NCI-H2196 (cell line): ENCODE measurements around the gene CISH.

Experiments
- DNase-seq: peaks from one replicate; lab custom pipeline; 2025; ENCODE audit not compliant: unreplicated experiment; lab: John Stamatoyannopoulos, UW

Gene CISH

DNA sequence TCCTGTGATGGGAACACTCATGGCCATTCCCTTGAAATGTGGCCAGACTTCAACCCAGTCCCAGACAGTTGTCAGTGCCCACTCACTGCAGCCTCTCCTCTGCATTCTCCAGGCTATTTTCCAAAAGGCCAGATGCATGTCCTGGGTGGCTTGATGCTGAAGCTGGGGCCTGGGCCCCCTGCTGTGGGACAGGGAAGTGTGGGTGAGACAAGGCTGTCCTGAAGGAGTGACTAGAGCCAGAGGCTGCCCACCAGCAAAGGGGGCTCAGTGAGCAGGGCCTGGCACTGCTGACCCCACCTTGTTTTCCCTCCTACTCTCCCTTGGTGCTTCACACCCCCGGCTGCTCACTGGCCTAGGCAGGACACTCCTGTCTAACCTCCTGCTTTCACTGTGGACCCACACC, 11.9 kb downstream of the CISH start:
- DNase-seq = no peak

DNA sequence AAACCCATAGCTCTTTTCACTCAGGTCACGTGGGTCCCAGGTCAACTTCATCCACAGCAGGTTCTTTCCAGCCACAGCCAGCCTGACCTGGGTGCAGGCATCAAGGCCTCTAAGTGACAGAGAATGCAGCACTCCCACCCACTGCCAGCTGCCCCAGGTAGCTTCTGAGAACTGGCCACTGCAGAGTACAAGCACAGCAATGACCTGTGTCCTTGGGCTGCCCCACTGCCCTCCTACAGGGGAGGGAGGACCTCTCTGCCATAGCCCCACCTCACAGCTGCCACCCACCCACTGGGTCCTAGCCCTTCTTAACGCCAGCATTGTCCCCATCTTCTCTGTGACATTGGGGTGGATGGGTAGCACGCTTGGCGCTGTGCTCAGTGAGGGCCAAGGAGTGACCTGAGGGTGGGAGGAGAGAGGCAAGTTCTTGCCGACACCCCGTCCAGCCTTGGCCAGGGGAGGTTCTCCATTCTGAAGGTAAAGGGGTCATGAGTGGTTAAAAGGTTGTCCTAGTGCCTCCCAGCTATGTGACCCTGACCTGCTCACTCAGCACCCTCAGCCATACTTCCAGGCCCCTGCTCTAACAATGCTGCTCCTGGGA, 12.4 kb downstream of the CISH start:
- DNase-seq = no peak

DNA sequence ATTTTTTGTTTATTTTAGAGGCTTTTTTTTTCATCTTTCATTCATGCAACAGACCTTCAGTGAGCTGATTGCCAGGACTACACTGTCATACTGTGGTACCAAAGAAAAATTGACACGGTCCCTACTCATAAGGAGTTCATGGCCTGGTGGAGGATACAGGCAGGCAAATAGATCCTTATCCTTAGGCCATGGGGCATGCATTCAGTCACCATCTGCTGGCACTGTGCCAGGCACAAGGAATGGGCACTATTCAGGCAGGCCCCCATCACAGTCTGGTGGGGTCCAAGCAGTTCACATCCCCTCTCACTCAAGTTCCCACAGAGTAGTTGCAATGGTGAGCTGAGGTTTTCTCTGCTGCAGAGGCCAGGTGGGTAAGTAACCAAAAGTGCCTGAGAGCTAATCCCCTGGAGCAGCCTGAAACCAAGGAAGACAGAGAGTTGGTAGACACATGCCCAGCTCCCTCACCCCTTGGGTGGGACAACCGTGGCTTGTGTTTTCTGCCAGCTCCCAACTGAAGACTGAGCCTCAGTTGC, 17.3 kb downstream of the CISH start:
- DNase-seq = no peak

DNA sequence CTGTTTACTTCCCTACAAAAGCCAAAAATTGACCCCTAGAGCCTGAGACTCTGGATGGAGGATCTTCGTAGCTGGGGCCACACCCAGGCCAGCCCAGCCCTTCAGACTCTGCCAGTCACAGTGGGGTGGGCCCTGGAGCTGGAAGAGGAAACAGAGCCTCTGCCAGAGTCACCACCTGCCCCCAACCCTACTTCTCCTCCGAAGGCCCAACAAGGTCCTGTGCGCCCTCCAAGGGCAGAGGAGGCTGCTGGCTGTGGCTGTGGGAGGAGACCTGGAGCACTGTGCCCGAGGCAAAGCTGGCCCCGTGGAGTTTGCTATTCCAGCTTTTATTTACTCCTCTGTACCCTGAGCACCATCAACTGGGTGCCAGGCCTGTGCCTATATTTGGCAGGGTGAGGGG, 19.0 kb downstream of the CISH start:
- DNase-seq = no peak

DNA sequence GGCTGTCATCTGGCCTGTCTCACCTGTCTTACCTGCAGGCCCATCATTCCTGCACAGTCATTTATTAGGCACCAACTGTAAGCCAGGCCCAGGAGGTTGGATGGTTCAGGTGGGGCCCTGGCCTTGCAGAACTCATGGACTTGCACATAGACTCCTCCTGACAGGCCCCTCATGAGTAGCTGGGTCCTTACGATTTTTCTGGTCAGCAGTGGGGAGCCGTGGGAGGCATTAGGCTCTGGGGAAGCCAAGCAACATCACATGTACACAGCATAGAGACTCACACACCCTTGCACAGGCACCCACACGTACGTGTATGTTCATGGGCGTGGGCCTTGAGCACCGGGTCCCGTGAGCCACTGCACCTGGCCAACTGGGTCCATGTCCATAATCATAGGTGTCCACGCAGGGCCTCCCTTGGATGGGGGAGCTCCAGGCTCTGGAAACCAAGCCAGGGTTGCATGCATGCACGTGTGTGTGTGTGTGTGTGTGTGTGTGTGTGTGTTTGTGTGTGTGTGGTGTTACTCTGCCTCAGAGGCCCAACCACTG, 20.3 kb downstream of the CISH start:
- no peak for DNase-seq

DNA sequence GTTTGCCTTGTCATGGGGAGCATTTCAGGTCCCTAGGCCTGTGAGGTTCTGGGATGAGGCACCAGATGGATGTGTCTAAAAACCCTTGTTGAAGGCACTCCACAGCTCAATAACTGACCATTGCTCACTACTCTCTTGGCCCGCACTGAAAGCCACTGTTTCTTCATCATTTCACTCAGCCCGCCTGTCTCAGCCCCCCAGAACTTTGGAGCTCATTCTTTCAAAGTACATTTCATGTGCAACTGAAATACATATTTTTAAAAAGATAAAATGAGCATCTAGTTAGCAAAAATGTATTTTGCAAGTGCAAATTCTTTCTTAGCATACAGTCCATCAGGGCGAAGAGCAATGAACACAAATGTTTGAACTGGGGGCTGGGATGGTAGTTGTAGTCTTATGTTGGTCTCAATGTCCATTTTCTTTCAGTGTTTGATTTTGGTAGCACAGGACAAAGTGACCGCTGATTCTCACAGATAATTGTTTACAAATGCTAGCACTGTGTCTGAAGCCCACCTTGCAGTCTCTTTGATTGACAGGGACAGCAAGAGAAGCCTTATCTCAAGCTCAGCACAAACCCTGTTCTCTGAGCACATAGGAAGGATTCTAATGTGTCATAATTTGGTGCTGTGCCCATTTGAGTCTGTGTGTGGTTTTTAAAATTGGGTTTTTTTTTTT, 22.7 kb downstream of the CISH start:
- DNase-seq = no peak

DNA sequence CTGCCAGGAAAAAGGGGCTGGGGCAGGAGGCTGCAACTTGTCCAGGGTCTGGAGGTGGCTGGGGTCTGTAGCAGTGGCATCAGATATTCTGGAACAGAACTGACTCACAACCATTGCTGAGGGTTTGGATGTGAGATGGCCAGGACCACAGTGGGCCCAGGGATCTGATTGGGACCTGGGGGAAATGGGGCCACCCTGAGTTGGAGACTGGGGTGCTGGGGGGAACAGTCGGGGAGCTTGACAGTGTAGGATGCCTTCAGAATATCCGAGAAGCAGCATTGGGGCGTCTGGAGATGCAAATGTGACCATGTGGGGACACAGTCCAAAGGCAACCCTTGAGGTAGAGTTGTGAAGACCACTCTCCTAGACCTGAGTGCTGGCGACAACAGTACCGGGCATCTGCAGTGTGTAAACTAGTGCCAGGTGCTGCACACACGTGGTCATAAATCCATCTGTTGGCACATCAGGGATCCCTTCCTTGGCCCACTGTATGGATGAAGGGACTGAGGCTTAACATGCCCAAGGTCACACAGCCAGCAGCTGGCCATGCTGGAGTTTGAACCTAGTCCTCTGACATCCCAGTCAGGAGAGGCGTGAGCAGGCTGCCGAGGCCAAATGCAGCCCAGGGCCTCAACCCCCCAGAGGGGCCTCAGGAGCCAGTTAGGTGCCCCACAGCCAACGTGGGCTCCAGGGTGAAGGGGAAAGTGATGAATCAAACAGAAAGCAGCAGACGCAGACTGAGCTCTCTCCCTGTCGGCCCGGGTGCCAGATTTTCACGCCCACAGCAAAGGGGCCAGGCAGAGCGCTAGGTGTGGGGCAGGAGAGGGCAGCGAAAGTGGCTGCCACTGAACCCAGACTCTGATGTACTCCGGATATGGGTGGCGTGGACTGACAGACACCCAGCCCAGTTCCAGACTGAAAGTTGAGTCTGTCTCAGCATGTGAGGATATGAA, 23.5 kb downstream of the CISH start:
- DNase-seq = no peak

DNA sequence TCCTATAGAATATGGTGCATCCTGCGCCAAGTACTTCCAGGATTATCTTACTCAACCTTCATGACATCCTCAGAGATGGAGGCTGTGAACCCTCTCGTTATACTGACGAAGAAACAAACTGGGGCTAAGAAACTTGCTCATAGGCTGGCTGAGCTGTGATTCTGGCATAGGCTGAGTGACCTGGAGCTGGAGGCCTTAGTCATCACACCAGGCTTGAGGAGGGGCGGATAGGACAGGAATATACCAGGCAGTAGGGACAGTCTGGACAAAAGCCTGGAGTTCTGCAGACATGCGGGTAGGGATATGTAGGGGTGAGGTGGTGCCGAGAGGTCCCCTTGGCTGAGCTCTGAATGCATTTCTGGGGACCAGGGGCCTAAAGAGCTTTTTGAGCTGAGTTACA, 24.2 kb downstream of the CISH start:
- DNase-seq = no peak

DNA sequence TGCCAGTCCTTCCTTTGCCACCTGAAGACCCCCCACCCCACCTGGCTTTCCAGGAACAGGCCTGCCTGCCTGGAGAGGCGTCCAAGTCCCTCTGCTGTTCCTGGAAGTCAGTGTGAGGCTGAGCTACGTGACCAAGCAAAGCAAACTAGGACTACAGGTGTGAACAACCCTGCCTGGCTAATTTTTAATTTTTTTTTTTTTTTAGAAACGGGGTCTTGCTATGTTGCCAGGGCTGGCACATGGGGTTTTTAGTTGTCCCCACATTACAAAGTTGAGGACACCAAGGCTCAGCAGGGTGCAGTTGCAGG, 24.9 kb downstream of the CISH start:
- DNase-seq = no peak

DNA sequence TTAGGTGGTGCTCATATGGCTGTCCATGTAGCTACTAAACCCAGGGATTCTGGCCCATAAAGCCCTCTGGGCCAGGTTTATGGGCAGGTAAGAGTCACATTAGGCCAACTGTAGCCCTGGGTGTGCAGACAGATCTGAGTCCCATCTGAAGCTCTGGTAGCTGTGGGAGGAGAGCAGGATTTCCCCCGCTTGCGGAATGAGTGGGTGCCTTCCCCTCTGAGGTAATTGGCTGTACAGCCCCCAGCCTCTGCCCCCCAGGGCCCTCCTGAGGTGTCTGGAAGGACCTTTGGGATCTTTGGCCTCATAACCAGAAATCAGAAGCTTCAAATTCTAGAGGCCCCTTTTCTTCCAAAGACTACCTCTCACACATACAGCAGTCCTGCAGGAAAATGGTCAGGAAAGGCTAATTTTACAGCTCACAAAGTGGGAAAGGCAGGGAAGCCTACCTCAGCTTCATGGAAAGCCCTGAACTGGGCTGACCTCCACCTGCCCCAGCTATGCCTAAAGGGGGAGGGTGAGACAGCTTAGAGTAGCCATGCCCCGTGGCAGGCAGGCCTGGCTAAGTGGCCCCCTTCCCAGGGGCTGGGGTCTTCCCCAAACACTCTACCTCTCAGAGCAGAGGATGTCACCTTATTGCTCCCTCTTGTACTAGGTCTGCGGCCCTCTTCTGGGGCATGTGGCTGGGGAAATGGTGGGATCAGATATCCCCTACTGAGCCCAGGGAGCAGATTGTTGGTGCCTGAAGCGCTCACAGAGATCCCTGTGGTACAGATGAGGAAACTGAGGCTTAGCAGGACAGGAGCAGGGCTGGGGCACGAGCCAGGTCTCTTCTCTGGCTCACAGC, 25.4 kb downstream of the CISH start:
- no peak for DNase-seq

DNA sequence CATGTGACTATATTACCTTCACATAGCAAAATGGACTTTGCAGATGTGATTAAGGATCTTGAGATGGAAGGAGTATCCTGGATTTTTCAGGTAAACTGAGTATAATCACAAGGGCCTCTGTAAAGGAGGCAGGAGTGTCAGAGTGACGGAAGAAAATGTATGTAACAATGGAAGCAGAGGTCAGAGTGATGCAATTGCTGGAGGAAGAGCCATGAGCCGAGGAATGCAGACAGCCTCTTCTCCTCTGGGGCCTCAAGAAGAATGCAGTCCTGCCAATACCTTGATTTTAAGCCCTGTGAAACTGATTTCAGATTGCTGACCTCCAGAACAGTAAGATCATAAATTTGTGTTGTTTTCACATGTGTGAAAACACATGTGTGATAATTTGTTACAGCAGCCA, 27.2 kb downstream of the CISH start:
- DNase-seq = no peak

DNA sequence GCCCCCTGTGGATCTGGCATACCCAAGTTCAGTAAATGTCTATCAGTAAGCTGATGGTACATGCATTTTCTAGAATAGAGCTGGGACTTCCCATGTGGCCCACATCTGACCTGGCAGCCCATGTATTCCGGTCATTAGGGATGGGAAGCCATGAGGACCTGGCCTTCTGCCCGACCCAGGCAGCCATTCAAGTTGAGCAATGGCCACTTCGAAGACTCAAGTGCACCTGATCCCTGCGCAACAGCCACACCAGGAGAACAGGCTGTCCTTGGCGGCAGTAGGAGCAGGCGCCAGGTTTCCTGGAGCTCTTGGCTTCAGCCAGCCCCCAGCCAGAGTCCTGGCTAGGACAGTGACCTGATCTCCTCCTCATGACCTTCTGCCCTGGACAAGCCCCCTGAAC, 27.7 kb downstream of the CISH start:
- peak; percentile 72 for DNase-seq

DNA sequence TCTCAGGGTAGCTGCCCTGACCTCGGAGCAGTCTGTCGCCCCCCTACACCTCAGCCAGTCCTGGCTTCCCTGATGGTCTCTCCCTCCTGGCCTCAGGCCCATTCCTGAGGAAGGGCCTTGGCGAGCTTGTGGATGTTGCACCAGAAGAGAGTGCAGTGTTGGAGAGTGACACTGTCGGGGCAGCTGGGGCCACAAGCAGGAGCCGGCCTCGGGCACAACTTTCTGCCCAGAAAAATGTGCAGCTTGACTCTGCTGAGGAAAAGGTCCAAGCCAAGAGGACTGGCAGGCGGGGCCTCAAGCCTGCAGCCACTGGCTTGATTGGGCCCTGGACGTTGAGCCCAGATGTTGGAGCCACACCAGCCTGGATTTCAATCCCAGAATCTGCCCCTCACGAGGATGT, 29.5 kb downstream of the CISH start:
- no peak for DNase-seq

DNA sequence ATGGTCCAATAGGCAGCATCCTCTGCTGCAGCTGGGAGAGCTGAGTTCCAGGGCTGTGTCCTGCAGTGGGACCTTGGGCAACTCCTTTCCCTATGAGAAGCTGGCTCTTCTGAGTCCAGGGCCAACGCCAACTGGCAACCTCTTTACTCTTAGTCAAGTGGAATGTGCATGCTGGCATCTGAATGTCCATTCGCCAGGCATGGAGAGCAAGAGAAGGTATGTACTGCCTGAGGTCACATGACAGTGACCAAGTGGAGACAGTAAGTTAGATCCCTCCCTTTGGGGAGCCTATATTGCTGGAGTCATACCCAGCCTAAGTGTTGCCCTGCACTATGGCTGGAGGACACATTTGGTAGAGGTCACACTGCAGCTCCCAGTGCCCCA, 30.1 kb downstream of the CISH start:
- DNase-seq = no peak

DNA sequence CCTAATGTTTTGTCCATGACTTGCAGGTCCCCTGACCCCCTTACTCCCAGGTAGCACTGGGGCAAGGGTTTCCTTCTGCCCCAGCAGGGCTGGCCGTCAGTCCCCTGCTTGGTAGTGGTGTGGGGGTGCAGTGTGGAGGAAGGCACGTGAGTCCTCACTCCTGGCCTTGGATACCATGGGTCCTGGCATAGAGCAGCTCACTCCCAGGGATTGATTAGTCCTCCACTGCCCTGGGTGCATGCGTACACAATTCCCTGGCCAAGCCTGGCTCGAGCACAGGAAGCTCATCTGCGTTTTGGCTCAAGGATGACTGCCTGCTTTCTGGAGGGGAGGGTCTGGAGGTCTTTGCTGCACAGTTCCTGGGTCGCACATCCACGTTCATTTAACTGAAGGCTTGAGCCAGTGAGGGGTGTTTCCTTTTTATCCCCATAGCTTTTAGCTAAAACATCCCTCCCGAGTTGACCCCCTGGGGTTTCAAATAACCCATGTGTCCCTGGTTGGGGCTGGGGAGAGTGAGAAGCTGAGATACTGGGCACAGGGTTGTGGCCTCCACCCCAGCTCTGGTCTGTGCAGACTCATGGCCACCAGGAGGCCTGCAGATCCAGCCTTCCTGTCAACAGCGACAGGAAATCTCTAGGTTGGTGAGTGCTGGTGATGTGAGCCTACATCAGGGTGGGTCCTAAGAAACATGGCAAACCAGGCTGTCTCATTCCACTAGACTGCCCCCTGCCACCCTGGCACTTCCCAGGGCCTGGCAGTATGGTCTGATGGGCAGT, 30.7 kb downstream of the CISH start:
- DNase-seq = no peak

DNA sequence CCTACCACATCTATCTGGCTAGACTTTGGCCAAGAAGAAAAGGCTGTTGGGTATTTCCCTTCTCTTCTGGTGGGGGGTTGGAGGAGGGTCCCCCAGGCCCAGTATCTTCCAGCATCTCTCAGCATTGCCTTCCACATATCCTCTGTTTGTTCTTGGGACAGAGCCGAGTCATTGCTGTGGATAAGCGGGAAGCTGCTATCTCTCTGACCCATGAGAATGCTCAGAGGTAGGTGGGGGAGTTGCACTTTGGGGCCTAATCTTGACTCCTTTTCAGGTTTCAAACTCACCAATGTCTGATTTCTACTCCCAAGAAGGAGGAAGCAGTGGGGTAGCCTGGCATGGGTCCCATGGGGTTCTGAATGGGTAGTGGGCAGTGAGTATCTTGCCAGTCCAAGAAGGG, 34.2 kb downstream of the CISH start:
- DNase-seq = no peak

DNA sequence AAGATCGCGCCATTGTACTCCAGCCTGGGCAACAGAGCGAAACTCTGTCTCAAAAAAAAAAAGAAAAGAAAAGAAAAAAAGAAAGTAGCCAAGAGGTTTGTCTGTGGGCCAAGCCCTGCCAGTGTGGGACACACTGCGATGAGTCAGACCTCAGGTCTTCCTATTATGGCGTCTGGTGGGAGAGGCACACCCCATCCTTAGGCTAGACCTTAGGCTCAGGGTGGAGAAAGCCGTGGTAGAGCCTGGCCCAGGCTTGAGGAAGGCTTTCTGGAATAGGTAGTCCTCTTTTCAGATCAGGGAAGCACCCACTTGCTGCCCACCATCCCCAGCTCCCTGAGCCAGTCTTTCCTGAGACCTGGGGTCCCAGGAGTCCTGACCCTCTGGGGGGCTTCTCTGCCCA, 36.2 kb downstream of the CISH start:
- no peak for DNase-seq

DNA sequence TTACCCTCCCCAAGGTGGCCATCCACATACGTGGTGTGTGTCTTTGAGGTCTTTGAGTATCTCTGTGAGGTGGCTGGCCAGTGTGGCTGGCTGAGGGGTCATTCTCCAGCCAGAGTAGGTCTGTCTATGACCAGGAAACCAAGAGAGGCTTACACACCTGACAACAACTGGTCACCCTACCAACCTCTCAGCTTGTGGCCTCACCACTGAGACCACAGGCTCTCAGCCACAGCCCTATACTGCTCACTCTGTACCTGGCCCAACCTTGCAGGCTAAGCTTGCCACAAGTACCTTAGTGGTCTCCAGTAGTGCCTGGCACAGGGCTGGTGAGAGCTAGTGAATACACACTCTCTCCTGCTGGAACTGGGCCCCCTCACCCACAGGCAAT, 37.1 kb downstream of the CISH start:
- no peak for DNase-seq

DNA sequence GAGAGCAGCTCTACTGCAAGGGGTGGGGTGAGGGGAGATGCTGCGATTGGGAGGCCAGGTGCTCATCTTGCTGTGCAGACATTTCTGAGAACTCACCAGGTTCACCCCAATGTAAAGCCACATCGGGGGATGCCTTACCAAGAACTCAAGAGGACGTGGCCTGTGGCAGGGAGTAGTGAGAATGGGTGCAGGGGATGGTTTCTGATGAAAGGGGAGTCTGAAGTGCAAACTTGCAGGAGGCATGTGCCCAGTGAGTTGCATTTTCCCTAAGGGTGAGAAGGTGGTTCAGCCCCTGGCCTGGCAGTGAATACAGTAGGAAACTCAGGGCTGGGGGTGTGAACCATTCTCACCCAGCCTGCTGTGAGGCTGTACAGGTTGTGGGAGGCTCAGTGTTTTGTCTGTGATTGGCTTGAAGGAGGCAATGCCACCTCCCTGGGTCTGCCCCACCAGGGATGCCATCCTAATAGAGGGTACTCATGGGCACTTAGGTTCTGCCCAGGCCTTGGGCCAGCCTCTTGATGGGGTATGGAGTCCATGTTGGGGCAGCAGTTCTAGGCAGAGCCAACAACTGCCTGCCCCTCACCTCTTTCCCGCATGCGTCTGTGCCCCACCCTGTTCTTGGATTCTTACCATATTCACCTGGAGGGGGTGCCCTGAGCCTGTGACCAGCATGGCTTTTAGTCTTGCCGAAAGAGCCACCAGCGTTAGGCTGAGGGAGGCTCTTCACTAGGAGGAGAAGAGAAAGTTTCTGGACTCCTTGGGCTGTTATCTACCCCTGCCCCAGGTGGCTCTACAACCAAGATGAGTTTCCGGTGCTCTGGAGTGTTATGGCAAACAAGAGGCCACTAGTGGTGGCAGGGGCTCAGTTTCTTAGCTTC, 37.8 kb downstream of the CISH start:
- no peak for DNase-seq
